NK-92 treated with Interleukin-12 subunit alpha and Interleukin-12 subunit beta, amount 100 ng/mL, for 24 hours (cell line): ENCODE results near the gene CGN.

ENCODE experiments used
- DNase-seq: peaks from one replicate; lab custom pipeline; 2025; lab: John Stamatoyannopoulos, UW

CGN gene, protein sequence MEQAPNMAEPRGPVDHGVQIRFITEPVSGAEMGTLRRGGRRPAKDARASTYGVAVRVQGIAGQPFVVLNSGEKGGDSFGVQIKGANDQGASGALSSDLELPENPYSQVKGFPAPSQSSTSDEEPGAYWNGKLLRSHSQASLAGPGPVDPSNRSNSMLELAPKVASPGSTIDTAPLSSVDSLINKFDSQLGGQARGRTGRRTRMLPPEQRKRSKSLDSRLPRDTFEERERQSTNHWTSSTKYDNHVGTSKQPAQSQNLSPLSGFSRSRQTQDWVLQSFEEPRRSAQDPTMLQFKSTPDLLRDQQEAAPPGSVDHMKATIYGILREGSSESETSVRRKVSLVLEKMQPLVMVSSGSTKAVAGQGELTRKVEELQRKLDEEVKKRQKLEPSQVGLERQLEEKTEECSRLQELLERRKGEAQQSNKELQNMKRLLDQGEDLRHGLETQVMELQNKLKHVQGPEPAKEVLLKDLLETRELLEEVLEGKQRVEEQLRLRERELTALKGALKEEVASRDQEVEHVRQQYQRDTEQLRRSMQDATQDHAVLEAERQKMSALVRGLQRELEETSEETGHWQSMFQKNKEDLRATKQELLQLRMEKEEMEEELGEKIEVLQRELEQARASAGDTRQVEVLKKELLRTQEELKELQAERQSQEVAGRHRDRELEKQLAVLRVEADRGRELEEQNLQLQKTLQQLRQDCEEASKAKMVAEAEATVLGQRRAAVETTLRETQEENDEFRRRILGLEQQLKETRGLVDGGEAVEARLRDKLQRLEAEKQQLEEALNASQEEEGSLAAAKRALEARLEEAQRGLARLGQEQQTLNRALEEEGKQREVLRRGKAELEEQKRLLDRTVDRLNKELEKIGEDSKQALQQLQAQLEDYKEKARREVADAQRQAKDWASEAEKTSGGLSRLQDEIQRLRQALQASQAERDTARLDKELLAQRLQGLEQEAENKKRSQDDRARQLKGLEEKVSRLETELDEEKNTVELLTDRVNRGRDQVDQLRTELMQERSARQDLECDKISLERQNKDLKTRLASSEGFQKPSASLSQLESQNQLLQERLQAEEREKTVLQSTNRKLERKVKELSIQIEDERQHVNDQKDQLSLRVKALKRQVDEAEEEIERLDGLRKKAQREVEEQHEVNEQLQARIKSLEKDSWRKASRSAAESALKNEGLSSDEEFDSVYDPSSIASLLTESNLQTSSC

DNA sequence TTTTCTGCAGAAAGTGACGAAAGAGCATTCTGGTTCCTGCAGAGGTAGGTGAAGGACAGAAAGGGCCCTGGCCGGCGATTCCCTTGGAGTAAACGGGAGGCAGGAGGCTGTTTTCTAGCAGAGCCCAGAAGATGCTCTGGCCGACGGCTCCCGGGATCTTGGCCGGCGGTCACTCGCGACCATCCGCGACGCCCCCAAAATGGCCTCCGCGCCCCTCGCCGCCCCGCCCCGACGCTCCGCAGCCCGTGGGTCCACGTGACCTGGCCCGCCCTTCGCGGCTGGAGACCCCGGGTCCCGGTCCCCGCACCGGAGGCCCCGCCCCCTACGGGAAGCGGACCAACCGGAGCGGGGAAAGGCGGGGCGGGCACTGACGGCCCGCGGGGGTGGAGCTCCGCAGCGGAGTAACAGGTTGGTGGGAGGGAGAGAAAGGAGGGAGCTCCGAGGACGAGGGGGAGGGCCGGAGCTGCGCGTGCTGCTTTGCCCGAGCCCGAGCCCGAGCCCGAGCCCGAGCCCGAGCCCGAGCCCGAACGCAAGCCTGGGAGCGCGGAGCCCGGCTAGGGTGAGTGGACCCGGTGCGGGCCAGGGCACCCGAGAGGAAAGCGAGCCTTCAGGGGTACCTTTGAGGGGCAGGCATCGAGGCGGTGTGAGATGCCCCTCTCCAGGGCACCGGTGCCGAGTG, at the start of gene CGN:
Gene CGN (plus strand): TSS at position 431 of the 679 bp plus-strand sequence. CDS start 7,133 bp downstream, outside the sequence.
- peak; percentile 52 for DNase-seq

DNA sequence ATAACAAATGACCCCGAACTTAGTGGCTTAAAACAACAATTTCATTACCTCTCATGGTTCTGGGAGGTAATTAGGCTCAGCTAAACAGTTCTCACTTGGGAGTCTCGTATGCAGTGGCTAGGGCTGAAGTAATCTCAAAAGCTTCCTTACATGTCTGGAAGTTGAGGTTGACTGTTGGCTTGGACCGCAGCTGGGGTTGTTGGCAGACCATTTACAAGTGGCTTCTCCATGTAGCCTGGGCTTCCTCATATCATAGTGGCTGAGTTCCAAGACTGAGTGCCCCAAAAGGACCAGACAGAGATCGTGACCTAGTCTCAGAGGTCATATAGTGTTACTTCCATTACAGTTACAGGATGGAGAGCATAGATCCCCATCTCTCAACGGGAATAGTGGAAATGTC, 49.5 kb upstream of the CGN start:
- DNase-seq = no peak

DNA sequence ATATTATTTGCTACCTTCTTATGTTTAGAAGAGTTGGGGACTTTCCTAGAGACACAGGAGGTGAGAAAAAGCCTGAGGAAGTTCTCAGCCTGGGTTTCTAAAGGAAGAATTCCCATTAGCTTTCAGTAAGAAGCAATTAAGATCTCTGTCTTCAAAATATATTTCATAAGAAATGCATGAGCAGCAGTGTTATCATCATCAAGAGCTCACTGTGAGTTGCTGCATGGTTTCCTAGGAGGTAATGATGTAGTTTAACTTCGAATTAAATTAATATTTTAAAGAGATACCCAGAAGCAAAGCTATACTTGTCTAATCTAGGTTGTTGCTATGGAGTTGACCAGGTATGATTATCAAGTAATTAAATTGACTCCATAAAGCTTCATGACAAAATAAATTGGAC, 46.2 kb upstream of the CGN start:
- DNase-seq = no peak

DNA sequence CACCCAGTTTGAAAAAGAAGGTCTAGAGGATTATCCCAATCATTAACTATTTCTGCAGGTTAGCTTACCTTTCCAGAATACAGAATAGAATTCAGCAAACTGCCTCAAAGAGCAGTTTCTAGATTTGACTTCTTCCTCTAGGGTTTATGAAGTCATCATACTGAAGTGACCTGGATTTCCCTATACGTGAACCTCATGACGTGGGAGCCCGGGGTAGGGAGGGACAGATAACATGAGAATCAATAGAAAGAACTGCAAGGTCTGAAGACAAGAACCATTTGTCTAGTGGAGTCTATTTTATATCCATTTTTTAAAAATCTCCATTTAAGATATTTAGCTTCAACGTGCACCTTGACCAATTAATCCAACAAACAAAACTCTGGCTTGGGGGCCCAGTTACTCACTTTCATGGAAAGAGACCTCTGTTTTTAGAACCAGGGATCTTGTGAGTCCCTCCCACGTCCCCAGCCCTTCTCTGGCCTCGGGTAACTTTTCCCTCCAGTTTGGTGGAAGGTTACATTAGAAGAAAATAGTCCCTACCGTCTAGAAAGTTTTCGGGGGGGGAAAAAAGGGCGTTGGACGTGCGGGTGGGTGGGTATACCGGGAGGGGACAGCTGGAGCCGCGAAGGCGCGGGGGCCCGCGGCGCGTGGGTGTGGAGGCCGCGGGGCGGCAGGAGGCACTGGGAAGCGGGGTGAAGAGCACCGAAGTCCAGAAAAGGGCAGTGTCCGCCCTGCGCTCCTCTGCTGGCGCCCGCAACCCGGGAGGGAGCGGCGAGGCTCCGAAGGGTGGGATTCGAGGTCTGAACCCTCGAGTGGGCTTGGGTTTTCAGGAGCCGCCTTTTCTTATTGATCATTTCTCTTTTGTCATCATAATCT, 38.1 kb upstream of the CGN start:
- no peak for DNase-seq

DNA sequence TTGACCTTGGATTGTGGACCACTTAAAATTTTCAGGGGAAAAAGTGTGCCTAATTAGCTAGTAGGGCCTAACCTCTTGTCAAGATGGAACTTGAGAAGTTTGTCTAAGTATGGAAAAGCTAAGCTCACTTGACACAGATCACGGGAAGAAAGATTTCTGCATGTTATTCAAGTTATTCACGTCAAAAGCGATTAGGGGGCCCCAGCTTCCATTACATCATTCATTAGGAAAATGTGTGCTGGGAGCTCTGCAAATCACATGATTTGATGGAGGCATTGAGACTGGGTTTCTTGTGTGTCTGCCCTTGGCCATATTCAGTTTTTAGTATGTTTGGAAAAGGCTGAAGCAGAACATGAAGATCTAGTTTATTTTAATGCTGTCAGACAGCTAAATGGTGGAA, 36.4 kb upstream of the CGN start:
- no peak for DNase-seq

DNA sequence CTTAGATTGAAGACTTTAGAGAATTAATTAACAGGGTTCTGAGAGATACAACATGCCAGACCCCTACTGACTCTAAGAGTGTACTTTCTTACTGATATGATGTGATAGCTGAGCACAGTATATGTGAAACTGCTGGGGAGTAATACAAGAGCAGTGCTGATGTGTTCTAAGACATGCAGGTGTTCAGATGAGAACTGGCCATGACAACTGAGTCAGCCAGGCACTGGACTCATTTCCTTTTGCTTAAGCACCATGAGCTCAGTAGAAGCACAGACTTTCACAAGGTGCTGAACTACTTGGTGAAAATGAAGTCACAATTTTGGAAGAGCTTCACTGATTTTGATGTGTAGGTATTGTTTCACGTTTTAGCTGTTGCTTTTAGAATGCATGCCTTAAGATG, 36.0 kb upstream of the CGN start:
- DNase-seq = no peak

DNA sequence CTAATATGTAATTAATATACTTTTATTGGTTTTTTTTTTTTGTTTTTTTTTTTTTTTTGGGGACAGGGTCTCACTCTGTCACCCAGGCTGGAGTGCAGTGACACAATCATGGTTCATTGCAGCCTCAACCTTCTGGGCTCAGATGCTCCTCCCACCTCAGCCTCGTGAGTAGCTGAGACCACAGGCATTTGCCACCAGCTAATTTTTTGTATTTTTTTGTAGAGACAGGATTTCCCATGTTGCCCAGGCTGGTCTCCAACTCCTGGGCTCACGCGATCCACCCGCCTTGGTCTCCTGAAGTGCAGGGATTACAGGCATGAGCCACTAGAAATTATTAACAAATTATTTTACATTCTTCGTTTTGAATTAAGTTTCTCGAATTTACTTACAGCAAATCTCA, 35.1 kb upstream of the CGN start:
- no peak for DNase-seq

DNA sequence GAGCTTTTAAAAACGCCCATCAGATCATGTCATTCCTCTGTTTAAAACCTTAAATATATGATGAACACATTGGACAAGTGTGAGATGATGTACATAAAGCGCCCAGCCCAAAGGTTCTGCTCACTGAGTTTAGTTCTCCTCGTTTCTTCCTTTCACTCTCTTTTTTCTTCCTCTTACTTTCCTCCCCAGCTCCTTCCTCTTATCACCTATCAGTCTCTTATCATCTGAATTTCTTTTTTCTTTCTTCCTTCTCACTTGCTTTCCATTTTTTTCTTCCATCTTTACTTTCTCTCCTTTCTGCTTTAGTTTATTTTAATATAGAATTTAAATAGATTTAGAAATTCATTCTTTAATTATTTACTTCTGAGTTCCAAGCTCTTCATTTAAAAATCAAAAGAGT, 34.1 kb upstream of the CGN start:
- DNase-seq = no peak

DNA sequence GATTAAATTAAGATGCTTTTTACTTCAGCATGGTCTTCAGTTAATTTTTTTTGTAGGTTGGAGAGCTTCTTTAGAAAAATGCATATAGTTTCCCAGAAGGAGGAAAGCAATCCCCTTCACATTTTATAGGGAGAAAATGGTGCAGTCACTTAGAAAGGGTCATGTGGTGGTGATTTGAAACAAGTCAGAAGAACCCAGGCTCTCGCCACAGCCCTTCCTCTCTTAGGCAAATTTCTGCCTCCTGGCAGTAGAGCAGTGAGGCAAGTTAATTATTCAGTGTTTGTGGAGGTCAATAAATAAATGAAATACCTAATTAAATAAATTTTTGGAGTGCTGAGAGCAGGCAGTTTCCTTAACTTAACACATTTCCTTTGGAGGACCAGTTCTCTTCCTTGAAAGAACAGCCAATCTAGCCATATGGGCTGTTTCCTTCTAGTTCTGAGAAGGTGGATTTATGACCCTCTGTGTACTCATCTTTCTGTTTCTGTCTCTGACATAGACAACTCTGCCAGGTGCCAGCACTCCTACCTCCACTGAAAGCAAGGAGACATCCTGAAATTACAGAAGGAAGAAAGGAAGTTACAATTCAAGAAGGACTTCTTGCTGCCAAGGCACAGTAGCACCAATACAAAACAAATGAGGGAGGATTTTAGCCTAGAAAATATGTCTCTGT, 32.9 kb upstream of the CGN start:
- DNase-seq = no peak

DNA sequence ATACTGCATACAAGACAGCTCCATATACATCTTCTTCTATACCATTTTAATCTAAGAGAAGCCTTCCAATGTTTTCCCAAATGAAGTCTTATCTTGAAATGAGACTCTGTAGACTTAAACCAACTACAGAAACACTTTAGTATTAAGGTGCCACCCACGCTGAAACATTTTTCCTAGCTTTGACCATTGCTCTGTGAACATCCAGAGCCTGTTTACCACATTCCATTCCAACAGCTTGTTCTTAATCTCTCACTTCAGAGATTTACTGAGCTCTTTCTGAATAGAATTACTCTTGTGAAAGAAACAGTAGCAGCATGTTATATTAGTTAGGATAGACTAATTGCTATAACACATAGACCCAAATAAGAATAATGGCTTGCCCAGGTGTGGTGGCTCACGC, 32.3 kb upstream of the CGN start:
- no peak for DNase-seq

DNA sequence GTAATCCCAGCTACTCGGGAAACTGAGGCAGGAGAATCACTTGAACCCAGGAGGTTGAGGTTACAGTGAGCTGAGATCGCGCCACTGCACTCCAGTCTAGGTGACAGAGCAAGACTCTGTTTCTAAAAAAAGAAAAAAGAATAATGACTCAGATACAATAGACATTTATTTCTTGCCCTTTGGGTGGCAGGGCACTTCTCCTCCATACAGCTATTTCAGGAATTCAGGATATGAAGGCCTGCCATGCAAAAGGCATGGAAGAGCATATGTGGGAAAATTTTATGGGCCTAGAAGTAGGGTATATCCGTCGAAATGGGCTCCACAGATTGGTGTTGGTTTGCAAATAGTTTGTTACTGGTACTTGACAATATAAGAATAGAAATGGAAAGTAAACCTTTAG, 31.7 kb upstream of the CGN start:
- DNase-seq = no peak

DNA sequence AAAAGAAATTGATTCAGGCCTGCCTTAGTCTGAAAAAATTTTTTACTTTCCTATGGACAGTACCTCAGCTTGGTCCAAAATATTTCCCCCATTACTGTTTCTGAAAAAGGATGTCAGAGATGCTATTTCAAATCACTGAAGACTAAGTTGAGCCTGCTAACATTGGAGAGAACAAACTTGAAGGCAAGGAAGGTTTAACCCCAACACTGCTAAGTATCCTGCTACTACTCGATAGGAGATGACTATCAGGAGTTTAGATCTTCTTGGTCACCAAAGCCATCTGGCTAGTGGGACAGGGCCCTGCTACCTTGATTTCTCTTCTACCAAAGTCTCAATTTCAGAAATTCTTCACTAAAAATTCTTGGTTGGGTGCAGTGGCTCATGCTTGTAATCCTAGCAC, 29.2 kb upstream of the CGN start:
- no peak for DNase-seq

DNA sequence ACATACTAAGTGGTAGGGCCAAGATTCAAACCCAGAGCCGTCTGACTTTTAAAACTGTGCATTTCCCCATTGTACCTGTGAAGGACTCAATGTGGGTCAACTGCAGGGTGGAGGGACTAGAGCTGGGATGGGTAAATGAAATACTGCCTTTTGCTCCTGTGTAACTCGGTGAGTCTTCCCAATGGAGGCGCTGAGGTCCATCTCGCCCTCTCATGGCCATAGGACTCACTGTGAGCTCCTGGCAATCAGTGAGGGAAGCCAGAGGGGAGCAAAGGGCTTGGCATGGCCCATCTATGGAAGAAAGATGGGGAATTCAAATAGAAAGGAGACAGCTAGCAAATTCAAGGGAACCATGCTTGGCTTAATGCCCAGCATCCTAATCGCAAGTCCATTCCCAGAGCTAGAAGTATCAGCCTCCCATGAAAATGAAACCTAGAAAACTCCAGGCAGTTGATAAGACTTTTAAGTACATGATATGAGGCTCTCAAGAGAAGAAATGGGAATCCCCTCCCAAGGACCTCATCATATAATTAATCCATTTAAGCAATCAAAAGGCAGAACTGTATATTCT, 25.4 kb upstream of the CGN start:
- no peak for DNase-seq

DNA sequence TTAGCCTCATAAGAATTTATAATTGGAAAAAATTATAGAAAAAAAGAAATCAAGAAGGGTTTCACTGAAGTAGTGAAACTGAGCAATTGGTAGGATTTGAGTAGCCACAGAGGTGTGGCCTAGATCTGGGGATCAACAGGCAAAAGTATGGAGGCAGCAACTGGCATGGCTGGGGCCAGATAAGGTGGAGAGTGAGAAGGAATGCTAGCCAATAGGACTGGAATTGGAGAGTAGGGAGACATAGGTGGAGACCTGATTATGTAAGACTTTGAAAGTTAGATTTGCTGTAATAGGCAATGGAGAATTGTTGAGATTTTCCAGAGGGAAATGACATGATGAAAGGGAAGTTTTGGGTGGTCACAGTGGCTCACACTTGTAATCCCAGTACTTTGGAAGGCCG, 24.6 kb upstream of the CGN start:
- DNase-seq = no peak

DNA sequence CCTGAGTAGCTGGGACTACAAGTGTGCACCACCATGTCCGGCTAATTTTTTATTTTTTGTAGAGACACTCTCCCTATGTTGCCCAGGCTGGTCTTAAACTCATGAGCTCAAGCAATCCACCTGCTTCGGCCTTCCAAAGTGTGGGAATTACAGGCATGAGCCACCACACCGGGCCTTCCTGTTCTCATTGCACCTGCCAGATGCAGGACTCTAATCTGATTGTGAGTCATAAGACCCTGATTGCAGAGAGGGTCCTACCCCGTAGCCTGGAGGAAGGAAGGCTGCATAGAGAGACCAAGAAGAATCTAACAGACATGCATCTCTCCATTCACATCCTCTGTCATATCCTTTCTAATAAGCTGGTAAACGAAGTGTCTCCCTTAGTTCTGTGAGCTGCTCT, 19.5 kb upstream of the CGN start:
- DNase-seq = no peak

DNA sequence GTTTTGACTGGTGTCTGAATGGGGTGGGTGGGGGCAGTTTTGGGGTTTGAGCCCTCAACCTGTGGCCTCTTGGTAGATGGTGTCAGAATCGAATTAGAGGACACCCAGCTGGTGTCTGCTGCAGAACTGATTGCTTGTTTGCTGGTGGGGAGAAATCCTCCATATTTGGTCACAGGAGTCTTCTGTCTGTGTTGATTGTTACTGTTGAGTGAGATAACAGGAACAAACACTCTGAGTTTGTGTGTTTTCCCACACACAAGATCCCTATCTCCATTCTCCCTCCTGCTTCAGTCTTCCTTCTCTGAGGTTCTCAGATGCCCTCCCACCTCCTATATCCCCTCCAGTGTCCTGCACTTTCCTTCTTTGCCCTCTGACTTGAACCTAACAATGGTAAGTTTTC, 19.1 kb upstream of the CGN start:
- DNase-seq = no peak

DNA sequence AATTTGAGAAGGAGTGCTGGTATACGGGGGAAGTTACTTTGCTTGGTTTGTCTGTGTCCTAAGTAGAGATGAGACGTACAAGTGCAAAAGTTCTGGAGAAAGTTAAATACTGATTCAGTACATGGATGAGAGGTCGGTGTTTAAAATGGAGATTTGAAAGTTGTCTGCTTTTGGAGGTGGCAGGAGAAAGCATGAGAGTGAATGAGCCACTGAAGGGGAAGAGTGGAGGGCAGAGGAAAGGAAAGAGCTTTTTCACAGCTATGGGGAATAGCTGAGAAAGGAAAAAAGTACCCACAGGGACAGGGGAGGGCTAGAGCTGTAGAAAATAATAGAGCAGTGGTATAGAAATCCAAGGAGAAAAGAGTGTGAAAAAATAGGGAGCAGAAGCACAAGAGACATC, 18.1 kb upstream of the CGN start:
- no peak for DNase-seq

DNA sequence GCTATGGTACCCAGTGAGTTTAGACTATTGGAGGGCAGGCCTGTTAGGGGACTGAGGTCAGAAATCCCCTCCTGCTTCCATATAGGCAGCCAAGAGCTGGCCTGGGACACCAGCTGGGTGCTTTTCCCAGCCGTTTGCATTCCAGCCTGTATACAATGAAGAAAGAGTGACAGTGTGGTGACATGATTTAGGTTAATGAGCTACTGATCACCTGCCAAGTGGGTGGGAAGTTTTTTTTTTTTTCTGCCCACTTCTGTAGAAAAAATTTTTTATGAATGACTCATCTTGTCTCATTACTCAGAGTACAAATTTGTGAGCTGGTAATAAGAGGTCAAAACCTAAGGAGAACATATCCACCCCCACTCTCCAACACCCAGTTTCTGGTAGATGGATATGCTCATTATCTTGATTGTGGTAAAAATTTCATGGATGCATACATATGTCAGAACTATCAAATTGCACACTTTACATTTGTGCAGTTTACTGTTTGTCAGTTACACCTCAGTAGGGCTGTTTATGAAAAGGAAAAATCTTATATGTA, 16.4 kb upstream of the CGN start:
- DNase-seq = no peak

DNA sequence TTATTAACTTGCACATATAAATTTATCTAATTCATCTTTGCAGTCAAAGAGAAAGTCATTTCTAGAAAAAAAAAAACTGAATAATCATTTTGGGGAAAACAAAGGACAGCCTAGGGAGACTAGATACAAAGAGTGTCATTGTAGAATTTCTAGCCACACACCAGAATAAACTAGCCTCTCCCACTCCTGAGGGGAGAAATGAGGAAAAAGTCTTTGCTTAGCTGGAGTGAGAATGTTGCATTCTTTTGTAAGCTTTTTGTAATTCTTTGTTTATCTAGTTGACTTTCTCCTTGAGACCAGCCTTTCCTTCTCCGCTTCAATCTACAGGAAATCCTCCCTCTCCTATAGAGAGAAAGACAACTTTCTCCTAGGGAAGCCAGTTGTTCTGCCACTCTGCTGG, 15.9 kb upstream of the CGN start:
- no peak for DNase-seq

DNA sequence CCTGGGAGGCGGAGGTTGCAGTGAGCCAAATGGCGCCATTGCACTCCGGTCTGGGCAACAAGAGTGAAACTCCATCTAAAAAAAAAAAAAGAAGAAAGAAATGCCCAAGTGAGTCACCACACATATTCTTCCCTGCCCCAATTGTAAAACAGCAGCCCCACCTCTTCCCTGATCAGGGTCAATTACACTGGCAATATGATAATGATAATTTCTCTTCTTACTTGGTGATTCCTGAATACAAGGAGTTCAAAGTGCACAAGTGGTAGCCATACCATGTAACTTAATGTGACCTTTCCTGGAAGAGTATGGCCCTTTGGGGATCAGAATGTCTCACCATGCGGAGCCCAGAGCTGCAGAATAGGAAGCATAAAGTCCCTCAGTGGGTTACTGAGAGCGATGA, 11.8 kb upstream of the CGN start:
- DNase-seq = no peak
